K562 (cell line): Measurements from ENCODE around the gene TIMP3. TPM values are rescaled to one million over a fixed set of nuclear protein-coding genes. Genes with fewer than 3 reads are reported as not detected.

Experiments used
- ATAC-seq: fragments of 200-7000 bp; cut with Tn5 transposase; 3 replicates; pipeline ENCODE4 v1.9.1; 2020; ENCODE audit warnings: moderate library complexity
- BruUV-seq: library from RNA; stranded (reverse); fragments of 400-500 nt; replicated peaks from 2 replicates; lab custom pipeline; 2021; lab: Mats Ljungman, UMichigan
- CTCF ChIA-PET: fragments of 300-600 bp; formaldehyde crosslinking; extraction: SDS; loops from one replicate; lab custom pipeline; 2021; ENCODE audit warnings: low intra/inter-chr PET ratio; lab: Yijun Ruan, JAX
- POLR2A ChIA-PET: fragments of 300-600, 350-650 bp; sonication (Branson Sonifier 250); formaldehyde crosslinking; extraction: SDS; loops from one replicate; lab custom pipeline; 2021; ENCODE audit warnings: antibody characterized with exemption, inconsistent platforms; lab: Yijun Ruan, JAX
- DNase-seq, 4 experiments: peaks; one replicate each; pipeline versions ENCODE4 v3.0.0 to v3.0.0-alpha.2; 2011 to 2018; ENCODE audit warnings: low spot score in 3 of 4, mixed read lengths in 3 of 4; ENCODE audit errors: extremely low read depth in 1 of 4
- FAIRE-seq: peaks from 2 replicates; lab custom pipeline; 2011; peaks lifted over from hg19 to GRCh38; lab: Jason Lieb, UNC
- H2AFZ ChIP-seq: 2 replicates; pipeline ENCODE4 v1.6.0; 2011; ENCODE audit warnings: low read depth, low read length, control low read depth, inconsistent platforms
- H3K27ac ChIP-seq: fragments of 200-600 bp; 3 replicates; pipeline ENCODE4 v1.8.0; 2011; ENCODE audit warnings: low read depth, mild to moderate bottlenecking, control low read depth, inconsistent platforms, low read length, moderate library complexity, mixed read lengths; ENCODE audit errors: extremely low read depth
- H3K27me3 ChIP-seq, 2 experiments: fragments of 300-600 bp in 1 of 2; 2 replicates in 1 of 2; 3 replicates in 1 of 2; pipeline versions ENCODE4 v1.6.0 to v1.8.0; 2011; ENCODE audit warnings: inconsistent platforms in 2 of 2, low read length in 2 of 2, mild to moderate bottlenecking in 1 of 2, mixed read lengths in 1 of 2, moderate library complexity in 1 of 2; ENCODE audit not compliant: control insufficient read depth in 2 of 2, insufficient read depth in 2 of 2
- H3K36me3 ChIP-seq: fragments of 300-600 bp; 3 replicates; pipeline ENCODE4 v1.8.0; 2011; ENCODE audit warnings: mild to moderate bottlenecking, low read length, inconsistent platforms; ENCODE audit not compliant: control insufficient read depth, insufficient read depth
- H3K4me1 ChIP-seq, 2 experiments: fragments of 200-600 bp in 1 of 2; replicated peaks in 1 of 2; 2 replicates in 1 of 2; 3 replicates in 1 of 2; pipeline versions ENCODE4 v1.5.1 to v1.8.0; 2011; ENCODE audit warnings: inconsistent platforms in 2 of 2, low read length in 2 of 2, mild to moderate bottlenecking in 1 of 2, mixed read lengths in 1 of 2, moderate library complexity in 1 of 2; ENCODE audit not compliant: control insufficient read depth in 2 of 2, insufficient read depth in 2 of 2
- H3K4me2 ChIP-seq: 2 replicates; pipeline ENCODE4 v1.6.1; 2011; ENCODE audit warnings: low read length, control low read depth, inconsistent platforms, mixed read lengths; ENCODE audit not compliant: insufficient read depth
- H3K4me3 ChIP-seq: fragments of 200-600 bp; sonication (generic), shearing (Covaris generic); 2 replicates; pipeline ENCODE4 v1.5.1; 2016; ENCODE audit warnings: control low read depth, inconsistent platforms
- H3K79me2 ChIP-seq: fragments of 200-600 bp; 3 replicates; pipeline ENCODE4 v1.8.0; 2011; ENCODE audit warnings: low read length, inconsistent platforms; ENCODE audit not compliant: control insufficient read depth, insufficient read depth
- H3K9ac ChIP-seq, 2 experiments: 2 replicates each; pipeline versions ENCODE4 v1.6.0 to v1.6.1; 2011; ENCODE audit warnings: low read depth in 2 of 2, low read length in 2 of 2, control low read depth in 1 of 2, inconsistent platforms in 1 of 2, mild to moderate bottlenecking in 1 of 2, mixed read lengths in 1 of 2; ENCODE audit not compliant: insufficient read depth in 1 of 2
- H3K9me1 ChIP-seq: one replicate; pipeline ENCODE4 v1.6.0; 2011; ENCODE audit warnings: inconsistent platforms, mild to moderate bottlenecking, low read length, moderate library complexity; ENCODE audit not compliant: control insufficient read depth, insufficient read depth
- H3K9me3 ChIP-seq: replicated peaks from 2 replicates; pipeline ENCODE4 v1.5.1; 2011; ENCODE audit warnings: low read depth, low read length, inconsistent platforms; ENCODE audit not compliant: control insufficient read depth, insufficient read depth
- H4K20me1 ChIP-seq: replicated peaks from 2 replicates; pipeline ENCODE4 v1.6.1; 2011; ENCODE audit warnings: low read length, inconsistent platforms, mixed read lengths; ENCODE audit not compliant: control insufficient read depth, insufficient read depth
- CC2D1A ChIP-seq: fragments of 450-650 bp; IDR thresholded peaks from 2 replicates; pipeline ENCODE4 v1.6.1; 2017; ENCODE audit warnings: mild to moderate bottlenecking
- EHMT2 ChIP-seq: fragments of 450-650 bp; IDR thresholded peaks from 2 replicates; pipeline ENCODE4 v1.6.1; 2018; ENCODE audit warnings: antibody characterized with exemption
- MLX ChIP-seq, 2 experiments: fragments of 450-650 bp in 1 of 2; sonication (generic) in 1 of 2; formaldehyde crosslinking; conservative IDR thresholded peaks; 2 replicates each; pipeline versions ENCODE4 v1.4.0 to v1.8.1; 2020 to 2022; ENCODE audit warnings: mild to moderate bottlenecking in 1 of 2, missing genetic modification reagents in 1 of 2
- MYC ChIP-seq, 2 experiments: fragments of 250-450 bp in 1 of 2; sonication (Bioruptor Pico) in 1 of 2; IDR thresholded peaks; 2 replicates each; pipeline versions ENCODE4 v1.5.1 to v1.6.1; 2012 to 2021; ENCODE audit warnings: low read depth in 2 of 2, borderline replicate concordance in 1 of 2, improper control_type of control experiment in 1 of 2, low read length in 1 of 2, mild to moderate bottlenecking in 1 of 2, moderate library complexity in 1 of 2
- NCOA4 ChIP-seq: fragments of 450-650 bp; IDR thresholded peaks from 2 replicates; pipeline ENCODE4 v1.6.1; 2018; ENCODE audit warnings: mild to moderate bottlenecking; ENCODE audit not compliant: partially characterized antibody
- RREB1 ChIP-seq: fragments of 250-450 bp; sonication (Bioruptor Pico); IDR thresholded peaks from 2 replicates; pipeline ENCODE4 v1.4.0; 2020
- TFAM ChIP-seq: fragments of 250-450 bp; sonication (Bioruptor Pico); conservative IDR thresholded peaks from 2 replicates; pipeline ENCODE4 v1.5.0; 2021; ENCODE audit warnings: mild to moderate bottlenecking, moderate library complexity
- WGBS: fragments of 100-300 bp; shearing (Covaris generic); methylation state at CpG from one replicate; pipeline ENCODE4 v1.1.6; 2016; ENCODE audit warnings: low coverage, mixed read lengths; ENCODE audit not compliant: insufficient coverage; ENCODE audit errors: missing lambda C conversion rate; 5-methylcytosine and 5-hydroxymethylcytosine counted together
- in situ Hi-C: fragments of 300-500 bp; cut with MboI; formaldehyde crosslinking; loops from 4 replicates; pipeline ENCODE4 v1.15.0; 2018; ENCODE audit warnings: inconsistent platforms, mixed read lengths
- intact Hi-C: fragments of 100-400 bp; cut with micrococcal nuclease; formaldehyde crosslinking; loops from 2 replicates; pipeline ENCODE4 v1.14.2; 2022
- polyA plus RNA-seq, 8 experiments: library from polyadenylated mRNA; depleted of rRNA in 4 of 8; stranded (reverse) in 5 of 8; unstranded in 3 of 8; fragments of >200 nt; fragmentation: Nextera tagmentation in 2 of 8; fragmentation: Illumina TruSeq in 1 of 8; extraction: Ambion mirVana in 2 of 8; extraction: Trizol in 1 of 8; gene quantifications; 2 replicates each; pipeline versions ENCODE4 v1.2.1 to v1.2.3, GENCODE V29; 2011 to 2014; ENCODE audit warnings: inconsistent platforms in 1 of 8, missing spikeins in 1 of 8
- total RNA-seq, 7 experiments: library from RNA; depleted of rRNA in 6 of 7; stranded (reverse); fragments of >200 nt in 6 of 7; fragmentation: Illumina TruSeq in 2 of 7; extraction: Trizol in 2 of 7; gene quantifications; 2 replicates each; pipeline versions ENCODE4 v1.2.1 to v1.2.3, GENCODE V29; 2011 to 2021; ENCODE audit warnings: low replicate concordance in 1 of 7

Gene TIMP3
- total and polyA plus RNA-seq, 9 of the 15 experiments (the other 6 are each of a cell fraction or from before 2014, with no cell fraction given), result 0.07 to 0.73 (median 0.18) TPM

- Histone ChIP-seq H3K27ac (no peak overlapping the region), H3K9me3 (no peaks in the 10 kb centered on the region), H3K9ac (no peak overlapping the region), H4K20me1 (no peaks in the 10 kb centered on the region), H3K36me3 (no peaks in the 10 kb centered on the region), H3K79me2 (no peaks in the 10 kb centered on the region), H3K4me1 (no peaks in the 10 kb centered on the region), H2AFZ (no peak overlapping the region), H3K27me3 (peaks cover 0 to 8% of the 10 kb centered on the region in 2 experiments; a peak in 2 of 5 replicates), H3K4me3 (no peak overlapping the region), H3K9me1 (peaks cover 4% of the 10 kb centered on the region), H3K4me2 (no peak overlapping the region)
- intact Hi-C loops, result loop anchor here (10.0 kb wide), 1 partner anchor 166 kb away; no protein-coding TSS in a partner anchor
- TF ChIP-seq CC2D1A (no peak), RREB1 (CRISPR knock-in tag) (no peak), EHMT2 (no peak), MLX (CRISPR knock-in tag; conservative IDR thresholded peaks at IDR 0.05) (no peak), NCOA4 (no peak), TFAM (CRISPR knock-in tag) (no peak), MYC (IDR thresholded peaks at IDR 0.05; ENCODE audit: low read depth, low read length) (no peak), MYC (CRISPR knock-in tag; IDR thresholded peaks at IDR 0.05; ENCODE audit: borderline replicate concordance, low read depth) (no peak)
- FAIRE-seq (no peak), DNase-seq (no peak), ATAC-seq (no peak)
- no TSS peak for BruUV-seq
- in situ Hi-C loops, result loop anchor here (10.0 kb wide), 1 partner anchor 156 kb away; no protein-coding TSS in a partner anchor
- POLR2A ChIA-PET, result interaction anchor here (0.6 kb wide), 2 partner anchors 8 to 45 kb away, joined by 3 read pairs; no protein-coding TSS in a partner anchor
- CTCF ChIA-PET, result no interaction called here
- 20% methylated on average over 10 of the region's 12 CpGs for WGBS
Measured at GRCh38 chr22:32818446-32819115, 17.1 kb downstream of the TIMP3 start.
